GM12875 (cell line): ENCODE measurements around the gene SLC25A10.
"Not testable (repeated sequence)": the region's sequence is repeated elsewhere in the genome, so short reads cannot be mapped to it uniquely, and the experiment has no call there.

Experiments used
- H3K4me3 ChIP-seq: one replicate; pipeline ENCODE4 v1.5.1; 2011; ENCODE audit warnings: low read depth, low read length, control low read depth
- CTCF ChIP-seq: IDR thresholded peaks from 2 replicates; pipeline ENCODE4 v1.5.1; 2011; ENCODE audit warnings: low read depth, mild to moderate bottlenecking, control low read depth, inconsistent platforms, low read length, moderate library complexity, borderline replicate concordance; ENCODE audit not compliant: insufficient read depth

Gene SLC25A10

GRCh38 chr17:81672504-81672903, 39.6 kb upstream of the SLC25A10 start:
- no peak for TF ChIP-seq CTCF
- H3K4me3 ChIP-seq = no peak overlapping the region

DNA sequence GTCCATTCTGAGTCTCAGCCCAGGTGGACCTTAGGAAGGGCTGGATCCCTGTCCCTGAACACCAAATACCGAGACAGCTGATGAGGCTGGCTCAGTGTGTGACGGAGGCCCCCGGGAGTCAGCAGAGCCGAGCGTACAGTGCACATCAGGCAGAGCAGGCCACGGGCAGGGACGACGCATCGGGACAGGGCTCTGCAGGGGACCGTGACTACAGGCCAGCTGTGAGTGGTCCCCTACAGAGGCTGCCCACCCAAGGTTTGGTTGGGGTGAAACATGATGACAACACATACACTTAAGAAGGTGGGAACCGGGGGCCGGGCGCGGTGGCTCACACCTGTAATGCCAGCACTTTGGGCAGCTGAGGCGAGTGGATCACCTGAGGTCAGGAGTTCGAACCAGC, 39.1 kb upstream of the SLC25A10 start:
- no peak for TF ChIP-seq CTCF
- no peak overlapping the region for H3K4me3 ChIP-seq

GRCh38 chr17:81673561-81674258, 38.4 kb upstream of the SLC25A10 start:
- TF ChIP-seq CTCF = no peak
- H3K4me3 ChIP-seq = no peak overlapping the region

DNA sequence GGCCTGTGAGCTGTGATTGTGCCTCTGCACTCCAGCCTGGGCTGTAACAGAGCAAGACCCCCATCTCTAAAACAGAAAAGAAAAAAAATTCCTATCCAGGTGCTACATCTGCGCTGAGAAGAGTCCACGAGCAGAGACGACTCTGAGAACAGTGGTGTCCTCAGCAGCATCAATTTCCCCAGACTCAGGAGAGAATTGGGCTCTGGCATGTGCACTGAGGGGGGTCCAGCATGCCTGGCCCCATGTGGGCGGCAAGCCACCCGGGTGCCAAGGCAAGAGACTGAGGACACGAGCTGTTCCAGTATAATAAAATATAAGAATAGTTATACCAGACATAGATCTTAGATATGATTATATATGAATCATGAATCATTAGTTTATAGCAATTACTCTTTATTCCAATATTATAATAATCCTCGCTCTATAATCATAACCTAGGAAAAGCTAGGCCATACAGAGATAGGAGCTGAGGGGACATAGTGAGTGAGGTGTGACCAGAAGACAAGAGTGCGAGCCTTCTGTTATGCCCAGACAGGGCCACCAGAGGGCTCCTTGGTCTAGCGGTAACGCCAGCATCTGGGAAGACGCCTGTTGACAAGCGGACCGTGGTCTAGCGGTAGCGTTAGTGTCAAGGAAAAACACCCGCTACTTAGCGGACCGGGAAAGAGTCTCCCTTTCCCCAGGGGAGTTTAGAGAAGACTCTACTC, 36.4 kb upstream of the SLC25A10 start:
- peak; percentile 51; the same call in 1 of the 2 replicates for TF ChIP-seq CTCF
- H3K4me3 ChIP-seq = not testable (repeated sequence)

- no peak for TF ChIP-seq CTCF
- H3K4me3 ChIP-seq = no peak overlapping the region
Observed at GRCh38 chr17:81676906-81677305, 35.2 kb upstream of the SLC25A10 start.

DNA sequence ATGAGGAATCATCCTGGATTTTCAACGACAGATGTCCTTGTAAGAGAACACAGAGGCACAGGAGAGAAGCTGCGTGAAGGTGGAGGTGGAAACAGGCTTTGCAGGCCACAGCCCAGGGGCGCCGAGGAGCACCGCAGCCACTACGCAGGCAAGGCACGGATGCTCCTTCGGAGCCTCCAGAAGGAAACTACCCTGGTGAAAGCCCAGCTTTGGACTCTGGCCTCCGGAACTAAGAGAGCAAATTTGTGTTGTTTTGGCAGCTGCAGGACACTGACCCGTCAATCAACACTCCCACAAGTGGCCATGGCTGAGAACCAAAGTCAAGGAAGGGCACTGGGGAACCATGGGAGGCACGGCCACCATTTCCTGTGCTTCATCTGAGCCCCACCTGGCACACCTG, 31.9 kb upstream of the SLC25A10 start:
- H3K4me3 ChIP-seq = no peak overlapping the region
- TF ChIP-seq CTCF = no peak

DNA sequence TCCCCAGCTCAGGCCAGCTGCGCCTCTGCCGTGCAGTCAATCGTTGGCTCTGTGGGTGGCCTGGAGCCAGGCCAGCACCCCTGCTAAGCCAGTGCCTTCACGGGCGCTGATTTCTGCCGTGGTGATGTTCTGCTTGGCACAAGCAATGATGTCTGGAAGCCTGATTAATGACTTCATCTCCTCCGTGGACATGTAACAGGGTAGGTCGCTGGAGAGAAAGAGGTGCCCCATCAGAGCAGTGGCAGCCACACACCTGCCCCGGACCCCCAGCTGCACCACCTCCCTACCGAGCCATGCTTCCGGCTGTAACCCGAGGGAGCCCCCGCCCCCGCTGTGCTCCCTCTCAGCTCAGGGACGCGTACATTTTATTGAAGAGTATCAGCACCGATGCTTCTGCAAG, 30.4 kb upstream of the SLC25A10 start:
- TF ChIP-seq CTCF = no peak
- H3K4me3 ChIP-seq = no peak overlapping the region
